Smooth muscle cell of the brain vasculature (primary cell): ENCODE data around the gene OAF.
"Not testable (repeated sequence)": the region's sequence is repeated elsewhere in the genome, so short reads cannot be mapped to it uniquely, and the experiment has no call there.

Source experiments
- DNase-seq: peaks from one replicate; pipeline ENCODE4 v3.0.0-alpha.2; 2012; ENCODE audit warnings: low read depth, low spot score

The OAF gene

GRCh38 chr11:120210626-120211521, at the start of gene OAF:
Gene OAF (plus strand): TSS chr11:120211032. CDS start chr11:120211280, 248 bp downstream.
- DNase-seq: peak; percentile 56

- DNase-seq: no peak
Measured at GRCh38 chr11:120167659-120168058, 43.2 kb upstream of the OAF start.

GRCh38 chr11:120168108-120168959, 42.5 kb upstream of the OAF start:
- no peak for DNase-seq

GRCh38 chr11:120168960-120169681, 41.7 kb upstream of the OAF start:
- no peak for DNase-seq

- no peak for DNase-seq
Measured at GRCh38 chr11:120169981-120170698, 40.7 kb upstream of the OAF start.

- no peak for DNase-seq
Measured at GRCh38 chr11:120170741-120171261, 40.0 kb upstream of the OAF start.

GRCh38 chr11:120172054-120172911, 38.5 kb upstream of the OAF start:
- DNase-seq: no peak

- DNase-seq: no peak
Measured at GRCh38 chr11:120173019-120173705, 37.7 kb upstream of the OAF start.

GRCh38 chr11:120173807-120174206, 37.0 kb upstream of the OAF start:
- DNase-seq: no peak

- no peak for DNase-seq
Measured at GRCh38 chr11:120174866-120175265, 36.0 kb upstream of the OAF start.

- no peak for DNase-seq
Measured at GRCh38 chr11:120178561-120179056, 32.2 kb upstream of the OAF start.

GRCh38 chr11:120179057-120179672, 31.7 kb upstream of the OAF start:
- no peak for DNase-seq

- not testable (repeated sequence) for DNase-seq
Measured at GRCh38 chr11:120180063-120180462, 30.8 kb upstream of the OAF start.

GRCh38 chr11:120180551-120181232, 30.1 kb upstream of the OAF start:
- no peak for DNase-seq

GRCh38 chr11:120181376-120181975, 29.4 kb upstream of the OAF start:
- DNase-seq: no peak

GRCh38 chr11:120182372-120182771, 28.5 kb upstream of the OAF start:
- DNase-seq: no peak

- DNase-seq: no peak
Measured at GRCh38 chr11:120182790-120183491, 27.9 kb upstream of the OAF start.
